B cell (primary cell): ENCODE measurements around the gene USO1. TPM values are rescaled to one million over a fixed set of nuclear protein-coding genes. Genes with fewer than 3 reads are reported as not detected.

Source experiments
- ATAC-seq: fragments of 200-7000 bp; cut with Tn5 transposase; one replicate; pipeline ENCODE4 v1.10.0; 2021; ENCODE audit warnings: low read depth, mild to moderate bottlenecking, moderate number of reproducible peaks, moderate library complexity
- CTCF ChIA-PET: fragments of 350-600 bp; sonication (Branson Sonifier 250); formaldehyde crosslinking; loops from one replicate; lab custom pipeline; 2021; ENCODE audit warnings: antibody characterized with exemption, inconsistent platforms; lab: Charles Lee
- POLR2A ChIA-PET: fragments of 350-600 bp; sonication (Branson Sonifier 250); formaldehyde crosslinking; loops from one replicate; lab custom pipeline; 2021; ENCODE audit warnings: antibody characterized with exemption; lab: Charles Lee
- DNase-seq: peaks from one replicate; pipeline ENCODE4 v3.0.0; 2013
- H2AFZ ChIP-seq: 2 replicates; pipeline ENCODE4 v1.6.1; 2012; ENCODE audit warnings: mild to moderate bottlenecking, low read depth, low read length; ENCODE audit not compliant: insufficient read depth, poor library complexity, severe bottlenecking
- H3K27ac ChIP-seq, 2 donors: 1 replicate in 1 of 2; 2 replicates in 1 of 2; pipeline ENCODE4 v1.5.1; 2012 to 2013; ENCODE audit warnings: low read length in 2 of 2, mild to moderate bottlenecking in 2 of 2, moderate library complexity in 1 of 2
- H3K27me3 ChIP-seq, 4 experiments: fragments of 200-600 bp in 1 of 4; sonication (generic) in 1 of 4; replicated peaks in 1 of 4; 1 replicate in 2 of 4; 2 replicates in 2 of 4; pipeline versions ENCODE4 v1.6.1 to v1.7.0; 2013 to 2016; ENCODE audit warnings: low read length in 3 of 4, mild to moderate bottlenecking in 2 of 4, mixed read lengths in 1 of 4, moderate library complexity in 1 of 4; ENCODE audit not compliant: insufficient read depth in 4 of 4, control insufficient read depth in 3 of 4; ENCODE audit errors: control extremely low read depth in 1 of 4
- H3K36me3 ChIP-seq, 2 experiments: replicated peaks in 1 of 2; 1 replicate in 1 of 2; 2 replicates in 1 of 2; pipeline versions ENCODE4 v1.6.1 to v1.7.1; 2013; ENCODE audit warnings: low read length in 1 of 2; ENCODE audit not compliant: insufficient read depth in 2 of 2, control insufficient read depth in 1 of 2; ENCODE audit errors: control extremely low read depth in 1 of 2, extremely low read depth in 1 of 2
- H3K4me1 ChIP-seq, 2 donors: fragments of 200-600 bp in 1 of 2; sonication (generic) in 1 of 2; 1 replicate in 1 of 2; 2 replicates in 1 of 2; pipeline versions ENCODE4 v1.5.1 to v1.6.1; 2013 to 2017; ENCODE audit warnings: low read length in 2 of 2; ENCODE audit not compliant: control insufficient read depth in 2 of 2, insufficient read depth in 2 of 2
- H3K4me2 ChIP-seq: replicated peaks from 2 replicates; pipeline ENCODE3; 2012; ENCODE audit warnings: mild to moderate bottlenecking, low read depth, low read length; ENCODE audit not compliant: poor library complexity, severe bottlenecking
- H3K4me3 ChIP-seq, 5 experiments: fragments of 200-600 bp in 1 of 5; sonication (generic) in 1 of 5; 1 replicate in 3 of 5; 2 replicates in 2 of 5; pipeline versions ENCODE4 v1.5.1 to v1.7.0; 2011 to 2016; ENCODE audit warnings: low read length in 4 of 5, mild to moderate bottlenecking in 4 of 5, low read depth in 2 of 5, control low read depth in 1 of 5, moderate library complexity in 1 of 5; ENCODE audit not compliant: insufficient read depth in 1 of 5; ENCODE audit errors: control extremely low read depth in 1 of 5, extremely low read depth in 1 of 5
- H3K79me2 ChIP-seq: fragments of 200-600 bp; sonication (generic); one replicate; pipeline ENCODE4 v1.6.0; 2016; ENCODE audit warnings: low read length; ENCODE audit not compliant: control insufficient read depth, insufficient read depth
- H3K9ac ChIP-seq: fragments of 200-600 bp; sonication (generic); 2 replicates; pipeline ENCODE4 v1.6.1; 2017; ENCODE audit warnings: mild to moderate bottlenecking, low read length, moderate library complexity
- H3K9me3 ChIP-seq, 3 donors: one replicate each; pipeline versions ENCODE4 v1.6.1 to v1.7.1; 2013; ENCODE audit warnings: low read length in 2 of 3; ENCODE audit not compliant: control insufficient read depth in 2 of 3, insufficient read depth in 1 of 3; ENCODE audit errors: control extremely low read depth in 1 of 3
- H4K20me1 ChIP-seq: 2 replicates; pipeline ENCODE4 v1.6.0; 2012; ENCODE audit warnings: mild to moderate bottlenecking, low read length; ENCODE audit not compliant: insufficient read depth, control insufficient read depth, poor library complexity, severe bottlenecking
- H3K27ac Mint-ChIP-seq: one replicate; pipeline ENCODE4 v1.8.0; 2021; ENCODE audit warnings: mixed read lengths
- H3K27me3 Mint-ChIP-seq: one replicate; pipeline ENCODE4 v1.8.0; 2021; ENCODE audit warnings: mixed read lengths
- H3K4me1 Mint-ChIP-seq: one replicate; pipeline ENCODE4 v1.8.0; 2021; ENCODE audit warnings: mixed read lengths
- H3K4me3 Mint-ChIP-seq: one replicate; pipeline ENCODE4 v1.8.0; 2021; ENCODE audit warnings: mixed read lengths
- H3K9me3 Mint-ChIP-seq: one replicate; pipeline ENCODE4 v1.8.0; 2022; ENCODE audit warnings: mixed read lengths; ENCODE audit not compliant: insufficient read depth
- EZH2 ChIP-seq: IDR thresholded peaks from 2 replicates; pipeline ENCODE4 v1.6.1; 2012; ENCODE audit warnings: borderline replicate concordance, low read depth, mild to moderate bottlenecking, moderate library complexity, low read length; ENCODE audit not compliant: insufficient read depth, poor library complexity, severe bottlenecking
- WGBS: methylation state at CpG from one replicate; pipeline ENCODE4 v1.1.5; 2013; ENCODE audit warnings: missing lambda C conversion rate; ENCODE audit not compliant: insufficient coverage; 5-methylcytosine and 5-hydroxymethylcytosine counted together
- intact Hi-C: fragments of 100-400 bp; cut with micrococcal nuclease; formaldehyde crosslinking; loops from one replicate; pipeline ENCODE4 v1.10.0; 2022
- polyA plus RNA-seq: library from polyadenylated mRNA; depleted of rRNA; stranded (reverse); fragments of >200 nt; gene quantifications from 2 replicates; pipeline ENCODE4 v1.2.3, GENCODE V29; 2012
- total RNA-seq, 2 donors: library from RNA; stranded (reverse); fragments of 120-200 nt in 1 of 2; gene quantifications; 1 replicate in 1 of 2; 2 replicates in 1 of 2; pipeline versions ENCODE4 v1.2.3 to v1.2.4, GENCODE V29; 2013 to 2022
- TF ChIP-seq, protein P1 (sequence below): fragments of 200-600 bp; IDR thresholded peaks from one replicate; pipeline ENCODE4 v1.8.0; 2022; ENCODE audit warnings: antibody characterized with exemption, mild to moderate bottlenecking

Gene USO1
- total and polyA plus RNA-seq, 2 donors (not counting 1 experiment from before 2014, with no cell fraction given): 12.3 to 45.0 TPM

DNA sequence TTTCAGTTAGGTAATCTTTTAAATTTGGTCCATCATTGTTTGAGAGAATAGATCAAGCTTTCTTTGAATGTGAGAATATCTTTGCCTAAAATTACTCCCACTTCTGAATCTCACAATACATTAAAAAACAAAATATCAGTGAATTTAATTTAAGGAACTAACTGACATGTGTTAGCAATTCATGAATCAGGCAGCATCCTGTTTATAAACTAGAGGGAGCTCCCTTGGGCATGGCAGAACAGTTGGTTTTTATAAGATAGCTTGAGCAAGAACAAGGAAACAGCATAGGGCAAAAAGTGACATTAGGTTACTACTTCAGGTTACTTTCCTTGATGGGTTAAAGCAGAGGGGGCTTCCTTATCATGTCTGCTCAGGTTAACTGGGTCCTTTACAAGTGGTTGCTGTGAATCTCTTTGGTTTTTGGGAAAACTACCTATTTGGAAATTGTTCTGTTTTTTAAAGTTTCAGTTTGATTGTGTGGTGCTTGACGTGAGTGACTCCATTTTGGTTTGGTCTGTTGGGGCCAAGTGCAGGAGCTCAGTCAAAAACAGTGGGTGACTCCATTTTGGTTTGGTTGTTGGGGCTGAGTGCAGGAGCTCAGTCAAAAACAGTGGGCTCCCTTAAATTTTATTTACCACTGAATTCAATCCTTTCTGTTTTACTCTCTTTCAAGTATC lies 109.9 kb downstream of the USO1 start:
- intact Hi-C loops: no loop called here
- H3K4me3 Mint-ChIP-seq: no peak overlapping the region
- ChIA-PET POLR2A (no interaction called here), CTCF (interaction anchor here (1.2 kb wide), 1 partner anchor 14 kb away, joined by 4 read pairs; no protein-coding TSS in a partner anchor)
- WGBS: 100% methylated on average over 1 of the region's 1 CpG
- Histone ChIP-seq H3K27ac (no peak overlapping the region), H4K20me1 (no peaks in the 10 kb centered on the region), H3K27me3 (peaks cover 0 to 8% (median 0%) of the 10 kb centered on the region in 4 experiments), H3K4me1 (no peaks in the 10 kb centered on the region), H3K9me3 (peaks cover 3 to 5% (median 4%) of the 10 kb centered on the region in 3 donors), H3K79me2 (no peaks in the 10 kb centered on the region), H3K4me3 (no peak overlapping the region), H2AFZ (no peak overlapping the region), H3K9ac (no peak overlapping the region), H3K36me3 (no peaks in the 10 kb centered on the region), H3K4me2 (no peak overlapping the region)
- H3K27ac Mint-ChIP-seq: no peak overlapping the region
- TF ChIP-seq, protein P1, sequence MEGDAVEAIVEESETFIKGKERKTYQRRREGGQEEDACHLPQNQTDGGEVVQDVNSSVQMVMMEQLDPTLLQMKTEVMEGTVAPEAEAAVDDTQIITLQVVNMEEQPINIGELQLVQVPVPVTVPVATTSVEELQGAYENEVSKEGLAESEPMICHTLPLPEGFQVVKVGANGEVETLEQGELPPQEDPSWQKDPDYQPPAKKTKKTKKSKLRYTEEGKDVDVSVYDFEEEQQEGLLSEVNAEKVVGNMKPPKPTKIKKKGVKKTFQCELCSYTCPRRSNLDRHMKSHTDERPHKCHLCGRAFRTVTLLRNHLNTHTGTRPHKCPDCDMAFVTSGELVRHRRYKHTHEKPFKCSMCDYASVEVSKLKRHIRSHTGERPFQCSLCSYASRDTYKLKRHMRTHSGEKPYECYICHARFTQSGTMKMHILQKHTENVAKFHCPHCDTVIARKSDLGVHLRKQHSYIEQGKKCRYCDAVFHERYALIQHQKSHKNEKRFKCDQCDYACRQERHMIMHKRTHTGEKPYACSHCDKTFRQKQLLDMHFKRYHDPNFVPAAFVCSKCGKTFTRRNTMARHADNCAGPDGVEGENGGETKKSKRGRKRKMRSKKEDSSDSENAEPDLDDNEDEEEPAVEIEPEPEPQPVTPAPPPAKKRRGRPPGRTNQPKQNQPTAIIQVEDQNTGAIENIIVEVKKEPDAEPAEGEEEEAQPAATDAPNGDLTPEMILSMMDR: no peak
- TF ChIP-seq EZH2: no peak
- H3K4me1 Mint-ChIP-seq: peaks cover 3% of the 10 kb centered on the region
- no peak for DNase-seq
- H3K27me3 Mint-ChIP-seq: peaks cover 10% of the 10 kb centered on the region
- no peaks in the 10 kb centered on the region for H3K9me3 Mint-ChIP-seq
- ATAC-seq: no peak

DNA sequence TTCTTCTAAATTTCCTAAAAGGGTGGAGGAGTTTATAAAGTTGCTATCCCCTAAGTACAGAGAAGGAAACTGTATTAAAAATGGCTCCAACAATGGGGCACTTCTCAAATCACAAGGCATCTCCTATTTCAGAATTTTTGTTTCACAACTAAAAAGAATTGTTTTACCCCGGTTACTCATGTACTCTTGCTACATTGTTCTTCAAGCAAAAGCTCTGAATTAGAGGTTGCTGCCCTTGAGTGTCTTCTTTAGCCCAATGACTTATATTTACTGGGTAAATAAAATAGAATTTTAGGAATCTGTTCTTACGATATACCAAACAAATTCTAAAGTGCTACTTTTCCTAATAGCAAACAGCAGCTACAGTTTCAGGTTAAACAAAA lies 110.4 kb downstream of the USO1 start:
- H4K20me1 ChIP-seq: no peaks in the 10 kb centered on the region
- no peak overlapping the region for H3K27ac ChIP-seq
- H3K27me3 Mint-ChIP-seq: peaks cover 10% of the 10 kb centered on the region
- no peak overlapping the region for H3K27ac Mint-ChIP-seq
- peaks cover 3% of the 10 kb centered on the region for H3K4me1 Mint-ChIP-seq
- WGBS: no CpG with 5 or more reads among the region's 2 CpGs
- no peaks in the 10 kb centered on the region for H3K4me1 ChIP-seq
- ATAC-seq: no peak
- intact Hi-C loops: no loop called here
- H3K79me2 ChIP-seq: no peaks in the 10 kb centered on the region
- H3K4me3 ChIP-seq: no peak overlapping the region
- CTCF ChIA-PET: no interaction called here
- no peak overlapping the region for H2AFZ ChIP-seq
- no peak overlapping the region for H3K9ac ChIP-seq
- POLR2A ChIA-PET: no interaction called here
- H3K27me3 ChIP-seq: peaks cover 0 to 8% (median 0%) of the 10 kb centered on the region in 4 experiments
- TF ChIP-seq, protein P1: no peak
- TF ChIP-seq EZH2: no peak
- DNase-seq: no peak
- H3K36me3 ChIP-seq: no peaks in the 10 kb centered on the region
- no peaks in the 10 kb centered on the region for H3K9me3 Mint-ChIP-seq
- no peak overlapping the region for H3K4me2 ChIP-seq
- no peak overlapping the region for H3K4me3 Mint-ChIP-seq
- peaks cover 3 to 5% (median 4%) of the 10 kb centered on the region in 3 donors for H3K9me3 ChIP-seq
